Cerebellar cortex (tissue), 1 donor: ENCODE data around the gene RNF41.
"Not testable (repeated sequence)": the region's sequence is repeated elsewhere in the genome, so short reads cannot be mapped to it uniquely, and the experiment has no call there.

Experiments
- DNase-seq: peaks from one replicate; pipeline ENCODE4 v3.0.0-alpha.2; 2015; ENCODE audit warnings: low spot score

RNF41 gene

GRCh38 chr12:56165369-56165768 is 56.4 kb downstream of the RNF41 start:
- DNase-seq = no peak

- DNase-seq = no peak
These were observed 57.4 kb downstream of the RNF41 start for GRCh38 chr12:56164345-56164729.

GRCh38 chr12:56163533-56164344 is 58.0 kb downstream of the RNF41 start:
- no peak for DNase-seq

- DNase-seq = no peak
These were observed 59.0 kb downstream of the RNF41 start for GRCh38 chr12:56162468-56163290.

GRCh38 chr12:56161690-56162351 is 59.9 kb downstream of the RNF41 start:
- DNase-seq = no peak

GRCh38 chr12:56160894-56161689 is 60.6 kb downstream of the RNF41 start:
- no peak for DNase-seq

- no peak for DNase-seq
These were observed 61.4 kb downstream of the RNF41 start for GRCh38 chr12:56160193-56160763.

- DNase-seq = no peak
These were observed 62.1 kb downstream of the RNF41 start for GRCh38 chr12:56159482-56160192.

GRCh38 chr12:56158926-56159461 is 62.7 kb downstream of the RNF41 start:
- DNase-seq = peak; percentile 70

- DNase-seq = peak; percentile 100
These were observed 63.4 kb downstream of the RNF41 start, which contains the start of gene MYL6 for GRCh38 chr12:56158029-56158925. TSS of gene MYL6 (plus strand) at chr12:56158359. CDS start at chr12:56158402, 43 bp downstream.

- DNase-seq = peak; percentile 84
These were observed 64.3 kb downstream of the RNF41 start for GRCh38 chr12:56157201-56158028.

- DNase-seq = not testable (repeated sequence)
These were observed 65.1 kb downstream of the RNF41 start for GRCh38 chr12:56156464-56157200.

- DNase-seq = no peak
These were observed 66.4 kb downstream of the RNF41 start for GRCh38 chr12:56155256-56155845.

- DNase-seq = no peak
These were observed 66.9 kb downstream of the RNF41 start for GRCh38 chr12:56154818-56155217.

- DNase-seq = no peak
These were observed 67.4 kb downstream of the RNF41 start for GRCh38 chr12:56154246-56154771.

GRCh38 chr12:56153678-56154065 is 68.0 kb downstream of the RNF41 start:
- DNase-seq = no peak
